Adrenal gland (tissue), 5 donors: Measurements from ENCODE around the gene PRKACB.

Source experiments
- CTCF ChIP-seq, 6 experiments: fragments of 450-650 bp in 4 of 6; fragments of 200-600 bp in 2 of 6; sonication (generic) in 1 of 6; IDR thresholded peaks; 1 replicate in 5 of 6; 2 replicates in 1 of 6; pipeline versions ENCODE4 v1.5.1 to v1.8.0; 2016 to 2021; ENCODE audit warnings: antibody characterized with exemption in 6 of 6, mild to moderate bottlenecking in 2 of 6, moderate library complexity in 1 of 6
- POLR2A ChIP-seq, 2 donors: fragments of 450-650 bp; IDR thresholded peaks; one replicate each; pipeline ENCODE4 v1.6.1; 2017; ENCODE audit warnings: antibody characterized with exemption in 2 of 2, mild to moderate bottlenecking in 2 of 2, moderate library complexity in 1 of 2
- donor health status: DM: no; HTN: no; CAD: no.

DNA sequence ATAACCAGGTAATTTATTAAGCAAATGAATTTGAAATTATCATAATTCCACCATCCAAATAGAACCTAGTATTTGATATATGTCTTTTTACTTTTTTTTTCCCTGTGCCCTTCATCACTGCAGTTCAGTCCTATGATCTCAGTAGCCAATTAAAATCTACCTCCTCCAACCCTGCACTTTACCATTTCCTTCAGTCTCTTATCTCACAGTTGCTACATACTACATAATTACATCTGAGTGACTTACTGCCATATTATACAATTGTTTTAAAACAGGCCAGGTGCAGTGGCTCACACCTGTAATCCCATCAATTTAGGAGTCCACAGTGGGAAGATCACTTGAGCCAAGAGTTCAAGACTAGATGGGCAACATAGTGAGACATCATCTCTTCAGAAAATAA, 73.2 kb downstream of the PRKACB start:
- TF ChIP-seq CTCF (IDR thresholded peaks at IDR 0.05) (no peak), POLR2A (IDR thresholded peaks at IDR 0.05) (no peak)
